Hippocampal formation (tissue), 2 donors: ENCODE data around the gene GABRR2.

ENCODE experiments used
- DNase-seq, 2 donors: peaks; one replicate each; lab custom pipeline; 2025; lab: John Stamatoyannopoulos, UW

GABRR2 gene

DNA sequence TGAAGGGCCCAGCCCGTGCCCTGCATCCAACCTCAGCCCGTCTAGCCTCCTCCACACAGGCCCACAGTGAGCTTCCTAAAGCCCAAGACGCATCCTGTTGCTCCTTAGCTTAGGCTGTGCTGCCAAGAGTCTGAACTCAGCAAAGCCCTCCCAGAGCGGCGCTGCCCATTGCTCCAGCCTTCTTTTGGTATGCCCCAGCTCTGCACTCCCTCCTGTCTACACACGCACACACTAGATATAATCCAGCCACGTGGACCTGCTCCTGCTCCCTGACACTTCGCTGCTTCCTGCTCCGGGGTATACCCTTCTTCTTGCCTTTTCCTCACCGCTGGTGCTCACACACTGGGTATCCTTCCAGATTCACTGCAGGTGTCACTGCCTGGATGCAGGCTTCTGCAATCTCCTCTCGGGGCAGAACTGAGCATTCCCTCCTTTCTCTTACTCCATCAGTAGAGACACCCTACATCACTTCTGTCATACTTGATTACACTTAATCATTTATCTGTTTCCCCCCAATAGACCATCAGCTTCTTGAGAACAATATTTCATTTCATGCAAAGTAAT lies 23.8 kb downstream of the GABRR2 start:
- DNase-seq: no peak

DNA sequence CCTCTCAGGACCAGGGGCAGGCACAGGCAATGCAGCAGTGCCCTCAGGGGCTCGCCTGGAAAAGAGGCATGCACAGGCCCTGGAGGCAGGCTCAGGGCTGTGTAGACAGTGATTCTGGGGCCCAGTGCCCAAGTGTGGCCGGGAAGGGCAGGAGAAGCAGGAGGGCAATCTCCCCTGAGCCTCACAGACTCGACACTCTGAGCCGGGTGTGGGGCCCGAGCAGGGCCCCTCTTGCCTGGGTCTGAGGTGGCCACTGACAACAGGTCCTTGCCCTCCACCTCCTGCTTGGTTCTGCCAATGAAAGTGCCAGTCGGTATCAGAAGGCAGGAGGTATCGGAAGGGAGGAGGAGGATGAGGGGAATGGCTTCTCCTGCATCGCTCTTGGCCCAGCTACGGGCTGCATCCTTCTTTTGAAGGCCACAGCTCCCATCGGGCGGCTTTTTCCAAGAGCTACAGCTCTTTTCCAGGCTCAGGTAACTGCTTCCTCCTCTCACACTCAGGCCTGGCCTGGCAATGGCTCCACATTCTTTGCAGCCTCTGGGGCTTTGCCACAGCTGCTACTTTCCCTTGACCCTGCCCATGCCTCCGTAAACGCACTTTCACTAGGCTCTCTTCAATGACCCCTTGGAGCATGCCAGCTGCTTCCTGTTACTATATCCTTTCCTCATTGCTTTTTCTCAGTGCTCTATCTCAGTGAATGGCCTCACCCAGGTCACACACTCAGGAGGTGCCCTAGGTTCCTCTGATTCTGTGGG lies 24.5 kb downstream of the GABRR2 start:
- no peak for DNase-seq

DNA sequence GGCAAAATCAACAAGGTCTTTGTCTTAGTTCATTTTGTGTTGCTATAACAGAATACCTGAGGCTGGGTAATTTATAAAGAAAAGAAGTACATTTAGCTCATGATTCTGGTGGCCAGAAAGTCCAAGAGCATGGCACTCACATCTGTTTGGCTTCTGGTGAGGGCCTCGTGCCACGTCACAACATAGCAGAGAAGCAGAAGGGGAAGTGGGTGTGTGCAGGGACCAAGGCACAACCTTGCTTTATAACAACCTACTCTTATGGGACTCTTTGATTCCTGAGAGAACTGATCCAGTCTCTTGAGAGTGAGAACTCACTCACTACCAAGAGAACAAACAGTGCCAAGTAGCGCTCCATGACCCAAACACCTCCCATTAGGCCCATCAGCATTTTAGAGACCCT lies 25.4 kb downstream of the GABRR2 start:
- no peak for DNase-seq

- DNase-seq: no peak
Measured at GRCh38 chr6:89287351-89288028, 27.6 kb downstream of the GABRR2 start.

- no peak for DNase-seq
Measured at GRCh38 chr6:89286516-89286915, 28.6 kb downstream of the GABRR2 start.

- DNase-seq: no peak
Measured at GRCh38 chr6:89284963-89285735, 29.9 kb downstream of the GABRR2 start.

DNA sequence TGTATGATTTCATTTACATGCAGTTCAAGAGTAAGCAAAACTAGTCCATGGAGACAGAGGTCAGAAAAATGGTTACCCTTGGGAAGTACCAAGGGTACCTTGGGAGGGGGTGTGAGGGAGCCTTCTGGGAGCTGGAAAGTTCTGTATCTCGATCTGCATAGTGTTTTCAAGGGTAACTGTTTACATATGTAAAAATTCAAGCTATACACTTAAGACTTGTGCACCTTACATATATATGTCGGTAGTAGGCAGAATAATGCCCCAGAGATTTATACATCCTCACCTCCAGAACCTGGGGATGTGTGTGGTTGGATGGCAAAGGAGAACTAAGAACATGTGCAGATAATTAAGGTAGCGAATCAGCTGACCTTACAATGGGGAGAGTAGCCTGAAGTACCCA lies 31.0 kb downstream of the GABRR2 start:
- DNase-seq: no peak

- DNase-seq: no peak
Measured at GRCh38 chr6:89282749-89283148, 32.4 kb downstream of the GABRR2 start.

- DNase-seq: no peak
Measured at GRCh38 chr6:89281779-89282246, 33.3 kb downstream of the GABRR2 start.

GRCh38 chr6:89278956-89279355 lies 36.1 kb downstream of the GABRR2 start:
- DNase-seq: no peak

GRCh38 chr6:89275900-89276299 lies 39.2 kb downstream of the GABRR2 start:
- no peak for DNase-seq

DNA sequence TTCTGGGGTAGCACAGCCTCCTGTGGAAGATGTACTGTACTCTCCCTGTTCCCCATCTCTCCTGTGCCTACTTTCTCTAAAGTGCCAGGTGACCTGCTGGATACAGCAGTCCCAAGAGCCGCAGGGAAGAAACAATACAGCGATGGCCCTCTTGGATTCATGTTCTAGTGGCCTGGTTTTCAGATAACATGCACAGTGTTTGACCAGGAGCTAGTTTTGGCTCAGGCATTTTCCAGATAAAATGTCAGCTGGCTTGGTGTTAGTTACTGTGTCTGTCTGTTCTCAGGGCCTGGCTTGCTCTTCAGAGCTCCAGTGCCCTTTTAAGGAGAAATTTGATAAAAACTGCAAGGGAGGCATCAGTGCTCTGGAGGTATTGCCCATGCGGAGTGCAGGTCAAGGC lies 41.3 kb downstream of the GABRR2 start:
- DNase-seq: no peak

- DNase-seq: no peak
Measured at GRCh38 chr6:89272596-89272995, 42.5 kb downstream of the GABRR2 start.

DNA sequence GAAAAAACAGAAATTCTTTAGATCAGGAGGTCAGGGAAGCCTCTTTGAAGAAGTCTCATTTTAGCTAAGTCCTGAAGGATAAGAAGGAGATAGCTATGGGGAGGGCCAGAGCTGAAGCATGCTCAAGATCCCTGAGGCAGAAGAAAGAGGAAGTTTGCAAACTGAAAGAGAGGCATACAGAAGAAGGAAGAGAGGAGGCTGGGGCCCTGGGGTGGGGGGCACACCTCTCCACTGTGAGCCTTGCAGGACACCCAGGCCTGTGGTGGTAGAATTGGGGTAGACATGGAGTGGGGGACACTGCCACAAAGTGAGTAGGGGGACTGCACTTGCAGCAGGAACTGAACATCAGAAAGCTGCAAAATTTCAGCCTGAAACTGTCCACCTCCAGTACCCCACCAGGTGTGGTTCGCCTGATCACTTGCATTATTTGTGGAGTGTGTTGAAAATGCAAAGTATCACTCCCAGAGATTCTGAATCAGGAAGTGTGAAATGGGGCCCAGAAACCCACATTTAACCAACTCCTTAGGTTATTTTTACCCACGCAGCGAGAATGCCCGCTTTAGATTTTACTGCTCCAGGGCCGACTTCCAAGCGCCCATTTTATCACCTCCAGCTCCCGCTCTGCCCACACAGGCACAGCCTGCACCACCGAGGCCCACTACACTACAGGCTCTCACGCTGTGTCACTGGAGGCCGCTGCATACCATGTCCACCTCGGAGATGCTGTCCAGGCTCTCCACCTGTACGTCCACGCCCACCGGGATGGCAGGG lies 44.0 kb downstream of the GABRR2 start:
- DNase-seq: no peak

DNA sequence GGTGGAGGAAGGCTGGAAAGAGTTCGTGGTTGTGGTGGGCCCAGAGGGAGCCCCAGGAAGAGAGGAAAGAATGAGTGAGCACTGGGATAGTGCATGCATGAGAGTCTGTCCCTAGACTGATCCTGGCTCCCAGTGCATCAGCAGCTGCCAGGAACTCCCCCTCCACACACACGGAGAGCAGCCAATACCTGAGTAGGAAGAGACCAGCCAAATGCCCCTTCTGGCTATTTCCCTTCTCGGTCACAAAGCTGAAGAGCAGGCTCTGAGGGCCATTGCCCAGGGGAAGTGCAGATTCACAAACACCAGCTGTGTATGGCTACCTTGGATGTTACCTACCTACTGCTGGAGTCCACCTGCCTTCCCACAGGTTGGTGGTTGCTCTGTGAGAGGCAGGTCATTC lies 45.1 kb downstream of the GABRR2 start:
- DNase-seq: no peak

- no peak for DNase-seq
Measured at GRCh38 chr6:89269252-89269651, 45.8 kb downstream of the GABRR2 start.

GRCh38 chr6:89268776-89269175 lies 46.3 kb downstream of the GABRR2 start:
- no peak for DNase-seq

- DNase-seq: no peak
Measured at GRCh38 chr6:89267918-89268317, 47.2 kb downstream of the GABRR2 start.

DNA sequence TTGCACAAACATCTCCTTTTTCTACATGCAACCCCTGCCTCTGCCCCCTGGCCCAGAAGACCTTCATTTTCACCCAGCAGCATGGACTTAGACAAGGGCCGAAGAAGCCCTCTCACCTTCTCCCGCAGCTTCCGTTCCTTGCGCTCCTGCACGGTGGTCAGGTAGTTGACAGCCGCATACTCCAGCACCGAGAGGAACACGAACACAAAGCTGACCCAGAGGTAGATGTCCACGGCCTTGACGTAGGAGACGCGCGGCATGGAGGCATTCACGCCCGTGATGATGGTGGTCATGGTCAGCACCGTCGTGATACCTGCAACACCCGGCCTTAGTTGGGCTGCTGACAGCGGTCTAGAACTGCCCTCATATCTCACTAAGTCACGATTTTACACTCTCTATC lies 50.8 kb downstream of the GABRR2 start:
- DNase-seq: no peak

GRCh38 chr6:89260832-89261231 lies 54.3 kb downstream of the GABRR2 start:
- DNase-seq: no peak

- no peak for DNase-seq
Measured at GRCh38 chr6:89260310-89260709, 54.8 kb downstream of the GABRR2 start.

DNA sequence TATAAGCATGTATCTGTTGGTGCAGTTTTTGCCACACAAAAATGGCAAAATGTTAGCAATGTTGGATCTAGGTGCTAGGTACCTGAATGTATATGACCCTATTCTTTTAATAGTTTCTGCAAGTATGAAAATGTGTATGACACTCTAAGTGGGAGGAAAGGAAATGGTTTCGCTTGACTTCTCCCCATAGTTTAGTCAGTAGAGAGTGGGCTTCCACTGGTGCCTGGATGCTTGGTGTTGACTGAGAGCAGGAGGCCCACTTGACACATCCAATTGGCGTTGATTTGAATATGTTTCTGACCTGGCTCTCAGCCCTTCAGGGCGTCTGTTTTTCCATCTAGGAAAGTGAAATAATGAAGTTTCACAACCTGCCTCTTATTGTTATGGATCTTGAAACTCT lies 56.2 kb downstream of the GABRR2 start:
- no peak for DNase-seq
